Activated CD4-positive, alpha-beta T cell treated with anti-CD3 and anti-CD28 coated beads, Interleukin-2, amount 10 ng/mL, durations not matched to agents 7 days and 5 days (primary cell): ENCODE data around the gene ITSN1. TPM values are rescaled to one million over a fixed set of nuclear protein-coding genes. Genes with fewer than 3 reads are reported as not detected.
"Not testable (repeated sequence)": the region's sequence is repeated elsewhere in the genome, so short reads cannot be mapped to it uniquely, and the experiment has no call there.

Source experiments
- CTCF ChIA-PET: fragments of 350-600 bp; sonication (Branson Sonifier 250); formaldehyde crosslinking; loops from one replicate; lab custom pipeline; 2021; ENCODE audit warnings: antibody characterized with exemption; lab: Charles Lee
- POLR2A ChIA-PET: fragments of 350-600 bp; sonication (Branson Sonifier 250); formaldehyde crosslinking; loops from one replicate; lab custom pipeline; 2021; ENCODE audit warnings: antibody characterized with exemption; lab: Charles Lee
- DNase-seq: peaks from one replicate; pipeline ENCODE4 v3.0.0-alpha.2; 2020
- H3K27ac Mint-ChIP-seq: one replicate; pipeline ENCODE4 v1.8.0; 2021; ENCODE audit warnings: mild to moderate bottlenecking, moderate library complexity, mixed read lengths
- H3K27me3 Mint-ChIP-seq: one replicate; pipeline ENCODE4 v1.8.0; 2021; ENCODE audit warnings: mixed read lengths
- H3K36me3 Mint-ChIP-seq: one replicate; pipeline ENCODE4 v1.8.0; 2021; ENCODE audit warnings: low read depth, mixed read lengths
- H3K4me1 Mint-ChIP-seq: one replicate; pipeline ENCODE4 v1.8.0; 2021; ENCODE audit warnings: mixed read lengths
- H3K4me3 Mint-ChIP-seq: one replicate; pipeline ENCODE4 v1.8.0; 2021; ENCODE audit warnings: mild to moderate bottlenecking, moderate library complexity, mixed read lengths
- H3K9me3 Mint-ChIP-seq: one replicate; pipeline ENCODE4 v1.8.0; 2021; ENCODE audit warnings: mixed read lengths
- total RNA-seq, 2 experiments: library from RNA; stranded (reverse); gene quantifications; one replicate each; pipeline ENCODE4 v1.2.3, GENCODE V29; 2021

Gene ITSN1
- total RNA-seq, 2 experiments from 2014 or later = 3.0 to 3.3 TPM

GRCh38 chr21:33673473-33673872 lies 31.2 kb downstream of the ITSN1 start:
- CTCF ChIA-PET = interaction anchor here (0.5 kb wide), 2 partner anchors 7 to 33 kb away, joined by 3 to 4 read pairs; no protein-coding TSS in a partner anchor
- H3K4me1 Mint-ChIP-seq = no peaks in the 10 kb centered on the region
- no peak overlapping the region for H3K4me3 Mint-ChIP-seq
- POLR2A ChIA-PET = no interaction called here
- H3K36me3 Mint-ChIP-seq = no peaks in the 10 kb centered on the region
- DNase-seq = no peak
- H3K27ac Mint-ChIP-seq = no peak overlapping the region
- H3K27me3 Mint-ChIP-seq = no peaks in the 10 kb centered on the region
- no peaks in the 10 kb centered on the region for H3K9me3 Mint-ChIP-seq

GRCh38 chr21:33674226-33674625 lies 31.9 kb downstream of the ITSN1 start:
- no peak for DNase-seq
- ChIA-PET POLR2A (no interaction called here), CTCF (interaction anchor here (0.5 to 1.3 kb wide), 2 partner anchors 8 to 12 kb away, joined by 3 to 4 read pairs; no protein-coding TSS in a partner anchor)
- H3K36me3 Mint-ChIP-seq = no peaks in the 10 kb centered on the region
- no peaks in the 10 kb centered on the region for H3K4me1 Mint-ChIP-seq
- H3K4me3 Mint-ChIP-seq = no peak overlapping the region
- no peaks in the 10 kb centered on the region for H3K27me3 Mint-ChIP-seq
- H3K27ac Mint-ChIP-seq = no peak overlapping the region
- H3K9me3 Mint-ChIP-seq = no peaks in the 10 kb centered on the region

GRCh38 chr21:33676666-33677065 lies 34.4 kb downstream of the ITSN1 start:
- H3K4me1 Mint-ChIP-seq, H3K27me3 Mint-ChIP-seq, H3K9me3 Mint-ChIP-seq, CTCF ChIA-PET, H3K27ac Mint-ChIP-seq, H3K4me3 Mint-ChIP-seq, H3K36me3 Mint-ChIP-seq, DNase-seq, POLR2A ChIA-PET: not testable (repeated sequence)

- H3K36me3 Mint-ChIP-seq = no peaks in the 10 kb centered on the region
- H3K27me3 Mint-ChIP-seq = no peaks in the 10 kb centered on the region
- H3K4me3 Mint-ChIP-seq = no peak overlapping the region
- no peaks in the 10 kb centered on the region for H3K9me3 Mint-ChIP-seq
- no peak overlapping the region for H3K27ac Mint-ChIP-seq
- no peak for DNase-seq
- ChIA-PET POLR2A (no interaction called here), CTCF (no interaction called here)
- H3K4me1 Mint-ChIP-seq = no peaks in the 10 kb centered on the region
These were observed 35.1 kb downstream of the ITSN1 start for GRCh38 chr21:33677450-33677849.

GRCh38 chr21:33680870-33681269 lies 38.6 kb downstream of the ITSN1 start:
- Mint-ChIP-seq H3K9me3 (no peaks in the 10 kb centered on the region), H3K4me1 (no peaks in the 10 kb centered on the region), H3K36me3 (no peaks in the 10 kb centered on the region), H3K4me3 (no peak overlapping the region), H3K27ac (no peak overlapping the region), H3K27me3 (peaks cover 6% of the 10 kb centered on the region)
- ChIA-PET POLR2A (no interaction called here), CTCF (no interaction called here)
- DNase-seq = no peak

- H3K9me3 Mint-ChIP-seq = no peaks in the 10 kb centered on the region
- DNase-seq = no peak
- no peak overlapping the region for H3K27ac Mint-ChIP-seq
- no peak overlapping the region for H3K4me3 Mint-ChIP-seq
- CTCF ChIA-PET = no interaction called here
- H3K27me3 Mint-ChIP-seq = peaks cover 6% of the 10 kb centered on the region
- no peaks in the 10 kb centered on the region for H3K36me3 Mint-ChIP-seq
- POLR2A ChIA-PET = no interaction called here
- H3K4me1 Mint-ChIP-seq = no peaks in the 10 kb centered on the region
These were observed 40.8 kb downstream of the ITSN1 start for GRCh38 chr21:33682992-33683627.

- Mint-ChIP-seq H3K36me3 (no peaks in the 10 kb centered on the region), H3K9me3 (no peaks in the 10 kb centered on the region), H3K27ac (no peak overlapping the region), H3K4me3 (no peak overlapping the region), H3K27me3 (peaks cover 6% of the 10 kb centered on the region), H3K4me1 (no peaks in the 10 kb centered on the region)
- DNase-seq = no peak
- ChIA-PET CTCF (no interaction called here), POLR2A (no interaction called here)
These were observed 41.8 kb downstream of the ITSN1 start for GRCh38 chr21:33684068-33684467.

GRCh38 chr21:33684923-33685560 lies 42.7 kb downstream of the ITSN1 start:
- H3K4me1 Mint-ChIP-seq = no peaks in the 10 kb centered on the region
- no peak overlapping the region for H3K27ac Mint-ChIP-seq
- ChIA-PET CTCF (interaction anchor here (0.7 kb wide), 1 partner anchor 79 kb away, joined by 3 read pairs; no protein-coding TSS in a partner anchor), POLR2A (no interaction called here)
- no peak overlapping the region for H3K4me3 Mint-ChIP-seq
- H3K36me3 Mint-ChIP-seq = no peaks in the 10 kb centered on the region
- no peak for DNase-seq
- peaks cover 6% of the 10 kb centered on the region for H3K27me3 Mint-ChIP-seq
- no peaks in the 10 kb centered on the region for H3K9me3 Mint-ChIP-seq

- ChIA-PET POLR2A (no interaction called here), CTCF (interaction anchor here (0.7 to 1.1 kb wide), 3 partner anchors 11 to 80 kb away, joined by 3 read pairs; no protein-coding TSS in a partner anchor)
- Mint-ChIP-seq H3K4me1 (no peaks in the 10 kb centered on the region), H3K27me3 (peaks cover 6% of the 10 kb centered on the region), H3K9me3 (no peaks in the 10 kb centered on the region), H3K36me3 (no peaks in the 10 kb centered on the region), H3K27ac (no peak overlapping the region), H3K4me3 (no peak overlapping the region)
- DNase-seq = no peak
These were observed 43.4 kb downstream of the ITSN1 start for GRCh38 chr21:33685613-33686197.

- CTCF ChIA-PET = interaction anchor here (0.8 to 1.1 kb wide), 2 partner anchors 12 to 30 kb away, joined by 3 read pairs; no protein-coding TSS in a partner anchor
- Mint-ChIP-seq H3K9me3 (no peaks in the 10 kb centered on the region), H3K4me3 (no peak overlapping the region), H3K27ac (no peak overlapping the region), H3K27me3 (peaks cover 6% of the 10 kb centered on the region), H3K36me3 (no peaks in the 10 kb centered on the region), H3K4me1 (no peaks in the 10 kb centered on the region)
- POLR2A ChIA-PET = no interaction called here
- no peak for DNase-seq
These were observed 44.1 kb downstream of the ITSN1 start for GRCh38 chr21:33686386-33686785.

- H3K9me3 Mint-ChIP-seq = no peaks in the 10 kb centered on the region
- no peak for DNase-seq
- ChIA-PET POLR2A (no interaction called here), CTCF (no interaction called here)
- H3K4me1 Mint-ChIP-seq = no peaks in the 10 kb centered on the region
- no peak overlapping the region for H3K4me3 Mint-ChIP-seq
- H3K27ac Mint-ChIP-seq = no peak overlapping the region
- peaks cover 6% of the 10 kb centered on the region for H3K27me3 Mint-ChIP-seq
- H3K36me3 Mint-ChIP-seq = no peaks in the 10 kb centered on the region
These were observed 45.3 kb downstream of the ITSN1 start for GRCh38 chr21:33687634-33688033.

GRCh38 chr21:33688353-33688752 lies 46.1 kb downstream of the ITSN1 start:
- DNase-seq = no peak
- no peak overlapping the region for H3K27ac Mint-ChIP-seq
- H3K9me3 Mint-ChIP-seq = no peaks in the 10 kb centered on the region
- ChIA-PET CTCF (no interaction called here), POLR2A (no interaction called here)
- no peaks in the 10 kb centered on the region for H3K36me3 Mint-ChIP-seq
- H3K4me3 Mint-ChIP-seq = no peak overlapping the region
- H3K4me1 Mint-ChIP-seq = no peaks in the 10 kb centered on the region
- peaks cover 6% of the 10 kb centered on the region for H3K27me3 Mint-ChIP-seq

- Mint-ChIP-seq H3K9me3 (no peaks in the 10 kb centered on the region), H3K27me3 (no peaks in the 10 kb centered on the region), H3K36me3 (no peaks in the 10 kb centered on the region), H3K4me3 (no peak overlapping the region), H3K27ac (no peak overlapping the region), H3K4me1 (no peaks in the 10 kb centered on the region)
- DNase-seq = no peak
- ChIA-PET CTCF (interaction anchor here (0.6 kb wide), 1 partner anchor 512 kb away, joined by 3 read pairs; no protein-coding TSS in a partner anchor), POLR2A (no interaction called here)
These were observed 48.6 kb downstream of the ITSN1 start for GRCh38 chr21:33690874-33691273.
